ENCODE results near the gene SRRD. TPM values are rescaled to one million over a fixed set of nuclear protein-coding genes. Genes with fewer than 3 reads are reported as not detected.

SRRD gene
- total RNA-seq, 6 donors from 2014 or later = 6.2 to 25.9 (median 11.3) TPM

GRCh38 chr22:26485806-26486390 is 2.2 kb downstream of the SRRD start:
- no peak for DNase-seq
- TF ChIP-seq CTCF (IDR thresholded peaks at IDR 0.05) = no peak
- TF ChIP-seq POLR2A (IDR thresholded peaks at IDR 0.05) = no peak
- TF ChIP-seq EP300 (IDR thresholded peaks at IDR 0.05) = no peak
- no peak for TF ChIP-seq POLR2AphosphoS5 (IDR thresholded peaks at IDR 0.05)
- Histone ChIP-seq H3K27ac (peak overlapping the region in 2 of 4 donors; percentile 14 to 95), H3K36me3 (peaks cover 5 to 42% (median 28%) of the 10 kb centered on the region in 4 donors), H3K4me1 (peaks cover 31 to 49% (median 38%) of the 10 kb centered on the region in 4 donors), H3K4me3 (no peak overlapping the region), H3K9me3 (no peaks in the 10 kb centered on the region), H3K27me3 (no peaks in the 10 kb centered on the region)
- ATAC-seq (ENCODE audit: low FRiP score in 2 of 2) = no peak
- WGBS, 2 donors = 59 to 81% methylated on average over 3 of the region's 3 CpGs

- Histone ChIP-seq H3K4me3 (no peak overlapping the region), H3K27ac (no peak overlapping the region), H3K9me3 (no peaks in the 10 kb centered on the region), H3K27me3 (no peaks in the 10 kb centered on the region), H3K4me1 (peaks cover 27 to 44% (median 34%) of the 10 kb centered on the region in 4 donors), H3K36me3 (peaks cover 5 to 43% (median 33%) of the 10 kb centered on the region in 4 donors)
- DNase-seq (no peak), ATAC-seq (ENCODE audit: low FRiP score in 2 of 2) (no peak)
- 84 to 87% methylated on average over 5 of the region's 5 CpGs for whole genome bisulfite sequencing, 2 donors
- TF ChIP-seq POLR2AphosphoS5 (IDR thresholded peaks at IDR 0.05) = no peak
- no peak for TF ChIP-seq CTCF (IDR thresholded peaks at IDR 0.05)
- TF ChIP-seq EP300 (IDR thresholded peaks at IDR 0.05) = no peak
- TF ChIP-seq POLR2A (IDR thresholded peaks at IDR 0.05) = no peak
These were observed 2.7 kb downstream of the SRRD start for GRCh38 chr22:26486394-26486793.

- peaks cover 19 to 29% (median 20%) of the 10 kb centered on the region in 4 donors for H3K4me1 ChIP-seq
- H3K4me3 ChIP-seq = no peak overlapping the region
- no peaks in the 10 kb centered on the region for H3K9me3 ChIP-seq
- H3K27me3 ChIP-seq = no peaks in the 10 kb centered on the region
- ATAC-seq (ENCODE audit: low FRiP score in 2 of 2) = no peak
- TF ChIP-seq POLR2AphosphoS5 (IDR thresholded peaks at IDR 0.05) = no peak
- no peak for TF ChIP-seq EP300 (IDR thresholded peaks at IDR 0.05)
- TF ChIP-seq POLR2A (IDR thresholded peaks at IDR 0.05) = no peak
- no peak for TF ChIP-seq CTCF (IDR thresholded peaks at IDR 0.05)
- DNase-seq = no peak
- H3K36me3 ChIP-seq = peaks cover 19 to 57% (median 49%) of the 10 kb centered on the region in 4 donors
- 44 to 56% methylated on average over 3 of the region's 3 CpGs for WGBS, 2 donors
- H3K27ac ChIP-seq = no peak overlapping the region
These were observed 4.3 kb downstream of the SRRD start for GRCh38 chr22:26487996-26488395.

GRCh38 chr22:26489447-26490036 is 5.9 kb downstream of the SRRD start:
- peak overlapping the region in 1 of 4 donors; percentile 41 for H3K27ac ChIP-seq
- TF ChIP-seq EP300 (IDR thresholded peaks at IDR 0.05) (no peak), POLR2A (IDR thresholded peaks at IDR 0.05) (no peak), CTCF (IDR thresholded peaks at IDR 0.05) (no peak), POLR2AphosphoS5 (IDR thresholded peaks at IDR 0.05) (no peak)
- no peak for ATAC-seq (ENCODE audit: low FRiP score in 2 of 2)
- no peaks in the 10 kb centered on the region for H3K27me3 ChIP-seq
- 66 to 71% methylated on average over 4 of the region's 4 CpGs for WGBS, 2 donors
- H3K9me3 ChIP-seq = no peaks in the 10 kb centered on the region
- DNase-seq = no peak
- peaks cover 12 to 19% (median 15%) of the 10 kb centered on the region in 4 donors for H3K4me1 ChIP-seq
- no peak overlapping the region for H3K4me3 ChIP-seq
- peaks cover 19 to 72% (median 64%) of the 10 kb centered on the region in 4 donors for H3K36me3 ChIP-seq

Measured in upper lobe of left lung (tissue), 6 donors.